SIG-M5 (cell line): ENCODE results near the gene RING1.

Experiments used
- DNase-seq: peaks from one replicate; lab custom pipeline; 2025; lab: John Stamatoyannopoulos, UW

Gene RING1

DNA sequence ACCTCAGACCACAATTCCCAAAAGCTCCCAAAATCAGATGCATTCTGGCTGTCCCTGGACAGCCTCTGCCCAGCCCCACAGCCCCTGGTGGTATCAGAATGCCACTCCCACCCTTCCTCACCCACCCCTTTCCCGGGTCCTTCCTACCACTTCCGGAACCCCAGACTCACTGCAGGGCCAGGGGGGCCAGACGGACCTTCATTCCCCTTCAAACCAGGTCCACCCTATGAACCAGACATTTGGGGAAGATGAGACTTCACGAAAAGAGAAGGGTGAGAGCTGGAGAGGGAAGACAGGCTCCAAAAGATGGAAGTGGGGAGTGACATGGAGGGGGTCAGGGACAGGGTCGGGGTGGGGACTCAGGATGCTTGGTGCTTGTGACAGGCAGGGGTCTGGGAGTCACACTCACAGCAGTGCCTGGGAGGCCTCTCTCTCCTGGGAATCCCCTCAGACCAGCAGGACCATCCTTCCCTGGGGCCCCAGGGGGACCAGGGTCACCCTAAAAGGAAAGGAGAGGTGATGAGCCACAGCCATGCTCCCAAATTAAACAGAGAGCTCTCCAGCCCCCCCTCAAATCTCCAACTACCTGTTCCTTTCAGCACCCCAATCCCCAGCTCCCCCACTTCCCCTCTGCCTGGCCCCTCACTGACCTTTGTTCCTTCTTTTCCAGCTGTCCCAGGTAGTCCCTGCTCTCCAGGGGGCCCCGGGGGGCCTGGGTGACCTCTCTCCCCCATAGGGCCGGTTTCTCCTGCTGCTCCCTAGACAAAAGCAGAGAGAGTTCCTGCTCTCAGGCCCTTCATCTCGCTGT is 36.2 kb upstream of the RING1 start:
- no peak for DNase-seq

DNA sequence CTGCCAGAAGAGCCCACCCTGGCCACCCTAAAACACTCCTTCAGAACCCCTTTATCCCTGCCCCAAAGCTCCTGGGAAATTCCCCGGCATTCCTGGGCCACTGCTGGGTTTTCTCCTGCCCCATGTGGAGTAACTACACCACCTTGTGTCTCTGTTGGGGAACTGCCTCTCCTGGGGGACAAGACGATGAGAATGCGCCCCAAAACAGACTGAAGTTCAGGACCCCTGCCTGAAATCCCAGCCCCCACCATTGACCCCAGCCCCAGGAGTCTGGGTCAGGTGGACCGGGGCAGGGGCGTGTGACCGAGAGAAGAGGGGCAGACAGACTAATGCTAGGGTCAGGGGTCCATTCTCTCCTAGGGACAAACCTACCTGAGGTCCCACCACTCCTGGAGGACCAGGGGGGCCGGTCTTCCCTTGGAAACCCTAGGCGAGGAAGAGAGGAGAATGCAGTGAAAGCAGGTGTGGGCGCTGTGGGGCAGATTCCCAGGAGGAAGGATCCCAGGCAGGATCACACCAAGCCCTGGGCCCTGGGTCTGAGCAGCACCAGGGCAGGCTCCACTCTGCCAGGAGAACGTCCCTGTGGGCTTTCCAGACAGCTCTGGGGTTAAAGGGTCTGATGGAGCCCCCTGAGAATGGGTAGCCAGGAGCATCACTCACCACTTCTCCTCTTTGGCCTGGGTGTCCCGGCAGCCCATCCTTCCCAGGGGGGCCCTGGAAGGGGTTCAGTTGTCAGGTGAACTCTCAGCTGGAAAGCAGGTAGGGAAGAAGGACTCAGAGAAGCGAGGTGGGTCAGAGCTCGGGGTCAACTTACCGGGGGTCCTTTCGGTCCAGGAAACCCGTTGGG is 35.4 kb upstream of the RING1 start:
- DNase-seq = no peak

DNA sequence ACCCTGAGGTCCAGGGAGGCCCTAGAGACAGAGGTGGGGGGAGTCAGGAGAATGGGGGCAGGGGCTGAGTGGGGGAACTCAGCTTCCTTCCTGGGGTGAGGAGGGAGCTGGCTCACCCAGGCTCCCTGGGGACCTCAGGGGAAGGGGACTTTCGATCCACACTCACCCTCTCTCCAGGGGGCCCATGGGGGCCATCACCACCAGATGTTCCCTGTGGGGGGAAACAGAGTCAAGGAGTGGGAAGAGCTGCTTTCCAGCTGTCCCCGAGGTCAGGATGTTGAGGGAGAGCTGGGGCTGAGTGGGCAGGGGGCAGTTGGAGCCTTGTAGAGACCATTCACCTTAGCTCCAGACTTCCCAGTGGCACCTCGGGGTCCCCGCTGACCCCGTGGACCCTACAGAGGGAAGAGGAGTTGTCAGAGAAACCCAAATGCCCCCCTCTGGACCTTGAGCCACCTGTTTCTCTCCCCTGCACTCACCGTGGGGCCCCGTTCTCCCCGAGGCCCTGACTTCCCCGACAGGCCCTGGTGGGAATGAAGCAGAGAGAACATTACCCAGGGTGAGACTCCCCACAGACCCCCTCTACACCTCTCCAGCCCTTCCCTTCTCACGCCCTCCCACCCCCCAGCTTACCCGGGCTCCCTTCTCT is 34.6 kb upstream of the RING1 start:
- DNase-seq = no peak

DNA sequence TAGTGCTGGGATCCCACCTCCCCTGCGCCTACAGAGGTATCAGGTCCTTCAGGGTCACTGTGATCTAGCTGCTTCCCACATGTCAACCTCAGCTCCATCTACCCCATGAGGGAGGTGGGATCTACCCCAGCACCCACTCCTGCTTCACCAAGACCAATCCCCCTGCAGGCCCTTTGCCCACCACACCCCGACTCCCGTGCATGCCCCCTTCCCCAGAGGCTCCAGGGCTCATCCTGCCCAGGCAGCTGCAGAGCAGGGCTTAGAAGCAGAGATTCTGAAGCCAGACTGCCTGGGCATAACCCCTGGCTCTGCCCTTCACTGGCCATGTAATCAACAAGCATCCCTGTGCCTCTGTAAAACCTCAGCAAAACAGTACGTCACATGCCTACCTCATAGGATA is 33.5 kb upstream of the RING1 start:
- no peak for DNase-seq

DNA sequence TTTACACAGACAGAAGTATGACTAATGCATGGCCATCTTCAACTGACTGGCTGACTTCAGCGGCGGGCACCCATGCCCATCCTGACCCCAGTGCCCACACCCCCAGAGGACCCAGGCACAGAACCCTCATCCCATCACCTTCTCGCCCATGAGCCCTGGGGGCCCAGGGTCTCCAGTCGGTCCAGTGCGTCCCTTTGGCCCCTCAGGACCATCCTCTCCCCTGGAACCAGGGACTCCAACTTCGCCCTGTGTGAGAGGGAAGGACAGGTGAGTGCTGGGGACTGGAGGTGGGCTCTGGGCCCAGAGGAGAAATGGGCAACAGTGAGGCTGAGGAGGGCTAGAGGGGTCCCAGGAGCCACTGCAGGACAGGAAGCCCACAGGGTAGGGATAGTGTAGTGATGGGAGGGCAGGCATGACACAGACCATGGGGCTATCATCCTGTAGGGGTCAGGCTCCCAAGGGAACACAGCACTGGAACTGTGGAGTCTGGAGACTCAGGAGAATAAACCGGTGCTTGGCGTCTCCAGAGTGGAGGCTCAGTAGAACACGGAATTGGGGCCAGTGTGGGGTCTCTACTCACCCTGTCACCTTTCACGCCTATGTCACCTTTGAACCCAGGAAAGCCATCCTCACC is 32.7 kb upstream of the RING1 start:
- no peak for DNase-seq

DNA sequence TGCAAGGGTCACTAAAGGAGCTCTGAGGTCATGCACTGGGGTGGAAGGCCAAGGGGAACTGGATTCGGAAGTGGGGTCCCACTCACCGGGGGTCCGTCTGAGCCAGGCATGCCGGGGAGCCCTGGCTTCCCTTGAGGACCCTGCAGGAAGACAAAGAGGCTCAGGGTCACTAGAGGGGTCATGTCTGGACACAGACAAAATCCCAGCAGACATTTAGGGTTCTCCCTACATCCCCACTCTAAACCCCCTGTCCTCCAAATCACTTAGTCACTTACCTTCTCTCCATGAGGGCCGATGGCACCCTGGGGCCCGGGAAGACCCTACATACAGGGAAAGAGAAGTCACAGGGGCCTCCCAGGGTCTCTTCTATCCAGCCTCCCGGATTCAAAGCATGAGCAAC is 31.4 kb upstream of the RING1 start:
- DNase-seq = no peak

DNA sequence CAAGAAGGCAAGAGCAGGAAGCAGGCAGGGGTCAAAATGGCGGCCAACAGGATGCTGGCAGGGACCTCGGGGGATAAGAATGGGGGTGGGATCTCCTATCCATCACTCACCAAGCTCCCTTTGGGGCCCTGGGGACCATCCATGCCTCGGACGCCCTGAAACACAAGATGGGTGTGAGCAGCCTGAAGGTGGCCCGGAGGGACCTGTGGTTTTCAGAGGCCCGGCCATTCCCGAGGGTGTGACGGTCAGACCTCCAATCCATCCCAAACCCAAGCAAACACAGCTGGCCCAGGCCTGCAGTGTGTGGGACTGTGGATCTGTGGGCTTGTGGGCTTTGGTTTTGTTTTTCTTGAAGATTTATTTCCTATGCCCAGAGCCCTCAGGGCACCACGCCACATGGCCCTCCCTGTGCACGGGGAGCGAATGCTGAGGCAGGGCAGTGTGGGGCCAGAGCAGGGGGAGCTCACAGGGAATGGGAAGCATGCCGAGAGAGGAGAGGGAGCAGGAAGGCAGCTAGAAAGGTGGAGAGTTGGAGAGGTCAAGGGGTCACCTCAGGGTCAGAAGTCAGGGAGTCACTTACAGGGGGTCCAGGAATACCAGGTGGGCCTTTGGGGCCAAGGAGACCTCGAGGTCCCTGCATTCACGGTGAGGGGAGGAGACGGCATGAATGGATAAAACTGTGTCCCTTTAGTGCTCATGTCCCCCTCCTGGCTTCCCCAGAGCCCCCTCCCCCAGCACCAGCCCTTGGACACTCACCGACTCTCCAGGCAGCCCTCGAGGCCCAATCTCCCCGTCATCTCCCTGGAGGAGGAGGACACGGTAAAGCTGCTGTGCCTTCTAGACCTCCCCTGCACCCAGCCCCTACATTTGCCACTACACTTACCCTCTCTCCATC is 30.5 kb upstream of the RING1 start:
- no peak for DNase-seq

DNA sequence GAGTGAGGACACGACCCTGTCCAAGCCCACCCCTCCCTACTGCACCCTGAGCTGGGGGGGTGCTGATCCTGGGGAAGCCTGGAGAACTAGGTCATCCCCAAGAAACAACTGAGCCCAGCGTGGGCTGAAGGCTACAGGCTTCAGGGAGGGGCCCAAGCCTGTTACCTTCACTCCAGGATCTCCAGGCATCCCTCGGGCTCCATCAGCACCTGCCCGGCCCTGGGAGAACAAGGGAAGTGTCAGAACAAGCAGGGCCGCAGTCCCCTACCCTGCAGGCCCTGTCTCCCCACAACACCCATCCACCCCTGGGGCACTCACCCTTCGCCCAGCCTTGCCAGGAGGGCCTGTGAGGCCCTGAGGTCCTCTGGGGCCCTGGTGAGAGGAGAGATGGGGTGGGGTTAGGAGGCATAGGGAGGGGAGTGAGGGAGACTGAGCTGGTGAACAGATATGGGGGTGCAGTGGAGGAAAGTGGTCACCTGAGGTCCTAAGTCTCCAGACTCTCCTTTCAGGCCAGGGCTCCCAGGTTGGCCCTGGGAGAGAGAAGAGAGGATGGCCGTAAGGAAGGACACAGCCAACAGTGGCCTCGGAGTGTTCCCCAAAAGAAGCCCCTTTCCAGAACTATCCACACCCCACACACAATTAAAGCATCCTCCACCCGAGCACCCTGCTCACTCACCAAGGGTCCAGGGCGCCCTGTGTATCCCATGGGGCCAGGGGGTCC is 29.4 kb upstream of the RING1 start:
- no peak for DNase-seq

DNA sequence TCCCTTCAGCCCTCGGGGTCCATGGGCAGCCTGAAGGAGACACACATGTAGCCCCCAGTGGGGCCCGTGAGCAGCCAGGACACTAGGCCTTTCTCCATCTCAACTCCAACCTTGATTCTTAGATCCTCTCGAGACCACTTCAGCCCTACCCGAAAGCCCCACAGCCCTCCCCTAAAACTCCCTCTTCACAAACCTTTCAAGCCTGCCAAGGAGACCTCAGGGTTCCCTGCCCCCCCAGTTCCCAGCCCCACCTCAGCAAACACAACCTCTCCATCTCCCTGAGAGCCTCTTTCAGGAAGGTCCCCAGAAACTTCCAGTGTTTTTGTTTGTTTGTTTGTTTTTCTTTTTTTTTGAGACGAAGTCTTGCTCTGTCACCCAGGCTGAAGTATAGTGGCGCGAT is 27.2 kb upstream of the RING1 start:
- no peak for DNase-seq

DNA sequence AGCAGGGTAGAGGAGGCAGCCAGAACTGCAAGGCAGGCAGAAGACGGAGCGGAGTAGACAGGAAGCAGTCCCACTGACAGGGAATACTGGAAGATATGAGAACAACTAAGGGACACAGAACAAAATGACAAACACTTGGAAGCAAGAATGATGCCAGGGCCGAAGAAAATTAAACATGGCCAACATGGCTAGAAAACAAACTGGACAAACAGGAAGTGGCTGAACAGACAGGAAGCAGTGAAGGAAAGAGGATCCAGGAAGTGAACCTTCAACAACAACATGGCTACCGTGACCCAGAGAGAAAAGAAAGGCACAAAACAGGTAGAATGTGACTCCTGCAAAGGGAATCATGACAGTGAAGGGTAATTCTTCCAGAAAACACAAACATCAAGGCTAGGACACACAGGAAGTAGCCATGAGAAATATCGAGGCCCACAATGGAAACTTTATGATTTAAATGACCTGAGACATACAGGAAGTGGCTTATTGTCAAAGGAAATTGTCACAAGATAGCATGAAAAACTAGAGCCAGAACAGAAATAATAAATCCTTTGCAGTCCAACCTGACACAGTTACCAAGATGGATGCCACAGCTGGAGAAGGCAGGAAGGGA is 25.1 kb upstream of the RING1 start:
- no peak for DNase-seq

DNA sequence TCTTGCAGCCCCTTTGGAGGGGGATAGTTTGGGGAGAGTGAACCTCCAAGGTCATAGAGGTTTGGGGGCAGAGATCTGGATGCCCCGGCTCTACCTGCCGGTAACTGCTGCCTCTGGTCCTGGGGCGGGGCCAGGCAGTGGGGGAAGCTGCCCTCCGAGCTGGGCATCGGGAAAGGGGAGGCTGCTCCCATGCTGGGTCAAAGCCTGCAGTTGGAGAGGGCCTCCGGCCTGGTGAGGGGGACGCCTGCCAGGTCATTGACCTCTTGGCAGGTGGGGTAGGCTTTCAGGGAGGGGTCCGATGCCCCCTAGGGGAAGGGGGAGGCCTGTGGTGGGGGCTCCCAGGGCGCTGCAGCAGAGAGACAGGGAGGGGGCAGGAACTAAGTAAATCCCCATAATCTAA is 23.1 kb upstream of the RING1 start:
- no peak for DNase-seq

DNA sequence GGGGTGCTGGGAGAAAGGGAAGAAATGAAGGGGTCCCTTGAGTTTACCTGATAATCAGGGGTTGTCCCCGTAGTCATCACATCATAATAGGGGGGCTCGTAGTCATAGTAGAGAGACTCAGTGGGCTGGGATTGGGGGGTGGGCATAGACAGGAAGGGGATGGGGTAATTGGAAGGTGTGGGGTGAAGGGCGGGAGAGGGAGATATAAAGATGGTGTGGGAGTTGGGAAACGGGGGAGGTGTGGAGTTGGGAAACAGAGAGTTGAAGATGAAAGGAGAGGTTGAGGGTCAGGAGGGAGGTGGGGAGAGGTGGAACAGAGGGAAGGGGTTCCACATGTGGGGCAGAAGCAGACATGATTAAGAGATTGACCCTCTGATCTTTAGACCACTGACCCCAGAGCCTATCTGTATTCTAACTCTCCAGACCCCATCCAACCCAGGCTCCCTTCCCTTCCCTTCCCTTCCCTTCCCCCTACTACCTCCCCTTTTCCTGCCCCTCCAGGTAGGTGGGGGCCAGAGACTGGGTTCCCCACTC is 22.6 kb upstream of the RING1 start:
- no peak for DNase-seq

DNA sequence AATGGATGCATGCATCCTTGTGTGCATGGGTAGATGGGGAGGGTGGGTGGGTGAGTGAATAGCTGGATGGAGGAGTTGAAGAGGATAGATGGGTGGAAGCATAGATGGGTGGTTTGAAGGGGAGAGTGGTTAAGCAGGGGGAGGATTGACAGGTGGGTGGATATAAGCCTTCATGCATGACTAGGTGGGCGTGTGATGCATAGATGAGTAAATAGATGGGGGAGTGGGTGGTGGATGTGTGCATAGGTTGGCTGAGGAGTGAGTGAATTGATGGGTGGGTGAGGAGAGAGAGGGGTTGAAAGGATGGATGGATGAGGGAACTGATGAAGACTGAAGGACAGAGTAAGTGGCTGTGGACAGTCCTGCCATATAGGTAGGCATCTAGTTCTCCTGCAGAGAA is 20.5 kb upstream of the RING1 start:
- DNase-seq = no peak

DNA sequence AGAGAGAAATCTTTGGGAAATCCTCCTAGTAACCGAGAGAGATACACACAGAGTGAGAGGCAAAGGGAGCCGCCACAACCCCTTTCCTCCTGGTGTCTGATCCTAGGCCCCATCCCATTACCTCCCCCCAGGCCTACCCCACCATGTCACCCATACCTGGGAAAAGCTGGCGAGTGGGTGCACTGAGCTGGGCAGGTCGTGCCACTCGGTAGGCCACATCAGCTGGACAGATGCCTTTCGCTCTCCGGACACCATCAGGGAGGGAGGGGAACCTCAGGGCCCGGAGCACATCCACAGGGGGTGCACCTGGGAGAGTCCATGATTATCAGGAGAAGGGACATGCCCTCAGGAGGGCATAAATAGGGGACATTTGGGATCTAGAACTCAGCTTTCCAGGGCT is 19.1 kb upstream of the RING1 start:
- no peak for DNase-seq

DNA sequence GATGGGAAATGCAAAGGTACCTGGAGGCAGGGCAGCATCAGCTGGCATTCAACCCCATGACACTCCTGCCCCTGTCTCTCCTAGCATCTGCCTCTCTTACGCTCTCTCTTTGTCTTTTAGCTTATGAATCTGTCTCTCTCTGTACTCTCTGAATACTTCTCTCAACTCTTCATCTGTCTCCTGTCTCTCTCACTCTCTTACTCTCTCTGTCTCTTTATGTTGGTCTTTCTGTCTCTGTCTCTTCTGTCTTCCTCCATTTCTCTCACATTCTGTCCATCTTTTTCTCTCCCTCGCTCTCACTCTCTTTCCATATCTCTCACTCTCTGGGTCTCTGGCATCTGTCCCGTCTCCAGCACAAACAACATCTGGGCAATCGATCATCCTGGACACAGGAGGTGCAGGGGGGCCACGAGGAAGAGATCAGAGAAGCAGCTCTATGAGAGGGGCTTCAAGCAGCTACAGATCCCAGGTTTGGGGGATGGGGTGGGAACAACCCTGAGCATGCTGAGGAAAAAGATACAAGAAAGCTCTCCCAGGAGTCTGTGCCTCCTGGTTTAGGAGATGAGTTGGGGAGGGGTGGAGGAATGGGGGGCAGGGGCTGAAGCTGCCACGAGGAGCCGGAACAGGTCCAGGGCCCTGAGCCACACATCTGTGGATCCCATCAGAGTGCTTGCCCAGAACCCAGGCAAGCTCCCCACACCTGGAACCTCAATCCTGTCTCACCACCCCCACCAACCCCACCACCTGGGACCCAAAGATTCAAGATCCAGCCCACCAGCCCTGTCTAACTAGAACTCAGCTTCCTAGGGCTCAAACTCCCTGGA is 18.5 kb upstream of the RING1 start:
- DNase-seq = no peak

DNA sequence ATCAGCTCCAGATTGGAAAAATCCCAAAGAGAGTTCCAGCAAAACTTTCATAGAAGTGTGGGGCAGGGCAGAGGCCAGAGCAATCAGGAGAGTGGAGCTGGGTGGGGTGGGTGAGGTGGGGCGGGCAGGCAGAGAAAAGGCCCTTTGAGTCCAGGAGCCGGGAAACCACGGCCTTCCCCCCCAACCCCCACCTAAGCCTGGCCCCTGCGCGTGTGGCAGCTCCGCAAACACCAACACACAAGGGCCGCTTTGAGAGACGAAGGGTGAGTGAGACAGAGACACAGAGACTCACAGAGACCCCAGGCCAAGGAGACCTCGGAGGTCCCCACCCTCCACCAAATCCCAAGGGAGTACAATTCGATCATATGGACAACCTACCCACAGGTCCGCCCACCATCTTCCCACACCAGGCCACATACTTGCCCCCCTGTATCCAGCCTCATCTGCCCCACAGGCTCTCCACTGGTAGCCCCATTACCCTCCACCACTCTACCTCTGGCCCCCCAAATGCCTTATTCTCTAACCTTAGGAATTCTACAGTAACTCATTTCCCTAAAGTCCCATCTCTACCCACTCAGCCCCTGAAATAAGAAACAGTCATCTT is 17.7 kb upstream of the RING1 start:
- DNase-seq = no peak

DNA sequence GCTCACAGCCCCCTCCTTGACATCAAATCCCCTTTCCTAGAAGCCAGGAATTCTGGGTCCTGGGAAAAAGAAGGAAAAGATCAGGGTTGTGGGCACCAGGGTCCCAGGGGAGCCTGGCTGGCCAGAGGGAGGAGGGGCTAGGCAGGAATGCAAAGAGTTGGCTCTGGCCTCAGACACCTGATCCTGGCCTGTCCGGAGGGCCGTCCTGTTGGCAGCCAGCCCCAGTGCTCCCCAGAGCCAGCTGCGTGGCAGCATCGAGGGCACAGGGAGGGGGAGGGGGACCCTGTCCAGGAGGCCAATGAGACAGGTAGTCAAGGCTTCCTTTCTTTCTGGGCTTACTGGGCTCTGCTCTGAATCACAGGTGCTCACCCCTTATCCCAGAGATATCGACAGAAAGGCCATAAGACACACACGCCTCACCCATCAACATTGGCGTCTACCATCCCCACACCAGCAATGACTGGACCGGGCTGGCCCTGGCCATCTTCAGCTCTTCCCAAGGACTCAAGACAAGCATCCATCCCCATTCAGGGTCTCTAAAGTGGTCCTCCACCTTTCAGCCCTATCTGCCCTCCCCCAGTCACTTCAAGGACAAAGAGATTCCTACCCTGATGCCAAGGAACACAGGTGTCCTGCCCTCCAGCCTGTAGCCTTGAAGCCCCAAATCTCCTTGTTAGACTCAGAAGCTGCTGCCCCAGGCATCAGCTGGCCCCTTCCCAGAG is 16.8 kb upstream of the RING1 start:
- no peak for DNase-seq

DNA sequence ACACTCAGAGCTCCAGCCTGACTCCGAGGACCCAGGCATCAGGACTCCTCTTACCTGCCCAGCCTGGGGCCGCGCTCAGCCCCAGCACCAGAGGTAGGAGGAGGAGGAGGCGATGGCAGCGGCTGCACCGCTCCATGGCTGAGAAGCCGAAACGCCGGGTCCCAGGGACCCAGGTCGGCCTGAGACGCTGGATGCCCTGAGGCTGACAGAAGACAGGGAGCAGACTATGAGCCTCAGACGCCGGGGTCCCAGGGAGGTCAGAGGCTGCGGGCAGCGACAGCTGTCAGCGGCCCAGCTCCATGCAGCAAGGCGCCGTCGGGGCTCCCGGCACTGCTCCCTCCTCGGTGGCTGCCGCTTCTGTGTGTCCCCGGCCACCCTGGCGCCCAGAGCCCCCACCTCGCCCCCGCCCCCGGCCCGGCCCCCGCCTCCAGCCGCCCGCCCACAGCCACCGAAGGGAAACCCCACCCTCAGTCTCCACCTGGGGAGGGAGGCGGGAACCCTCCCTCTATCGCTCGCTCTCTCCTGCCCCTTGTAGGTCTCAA is 16.1 kb upstream of the RING1 start, which contains the start of gene COL11A2:
TSS of gene COL11A2 (minus strand) at position 363 of the 542 bp plus-strand sequence. CDS start at position 136, 227 bp downstream.
- no peak for DNase-seq
